PC-3 (cell line): Measurements from ENCODE around the gene PVR.

Experiments used
- EZH2 ChIP-seq: fragments of 300-600 bp; sonication (generic); IDR thresholded peaks from one replicate; pipeline ENCODE4 v1.6.1; 2017; ENCODE audit warnings: antibody characterized with exemption, mild to moderate bottlenecking, low read length; ENCODE audit not compliant: unreplicated experiment
- TF ChIP-seq, protein P1 (sequence below): fragments of 300-600 bp; sonication (generic); conservative IDR thresholded peaks from 2 replicates; pipeline ENCODE4 v1.5.1; 2017; ENCODE audit warnings: antibody characterized with exemption, low read depth, mild to moderate bottlenecking, low read length

DNA sequence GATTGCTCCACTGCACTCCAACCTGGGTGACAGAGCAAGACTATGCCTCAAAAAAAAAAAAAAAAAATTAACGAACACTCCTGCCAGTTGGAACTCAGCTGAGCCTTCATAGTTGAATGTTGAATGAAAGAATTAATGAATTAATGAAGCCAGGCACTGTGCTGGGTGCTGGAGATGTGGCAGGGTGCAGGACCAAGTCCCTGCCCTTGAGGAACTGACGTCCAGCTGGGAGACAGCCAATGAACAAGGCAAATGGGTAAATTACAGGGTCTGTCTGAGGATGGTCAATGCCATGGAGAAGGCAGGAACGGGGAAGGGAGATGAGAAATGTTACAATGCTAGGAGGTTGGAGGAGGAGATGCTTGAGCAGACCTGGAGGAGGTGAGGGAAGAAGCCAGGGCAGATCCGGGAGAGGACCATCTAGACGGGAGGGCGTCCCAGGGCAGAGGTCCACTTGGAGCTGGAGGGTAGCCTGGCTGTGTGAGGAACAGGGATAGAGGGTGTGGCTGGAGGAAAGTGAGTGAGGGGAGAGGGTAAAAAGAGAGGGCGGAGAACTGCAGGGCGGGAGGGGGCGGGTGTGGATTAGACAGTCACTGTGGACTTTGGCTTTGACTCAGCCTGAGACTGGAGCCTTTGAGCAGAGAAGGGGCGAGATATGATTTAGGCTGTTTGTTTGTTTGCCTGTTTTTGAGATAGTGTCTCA is 47.1 kb upstream of the PVR start:
- TF ChIP-seq, protein P1, sequence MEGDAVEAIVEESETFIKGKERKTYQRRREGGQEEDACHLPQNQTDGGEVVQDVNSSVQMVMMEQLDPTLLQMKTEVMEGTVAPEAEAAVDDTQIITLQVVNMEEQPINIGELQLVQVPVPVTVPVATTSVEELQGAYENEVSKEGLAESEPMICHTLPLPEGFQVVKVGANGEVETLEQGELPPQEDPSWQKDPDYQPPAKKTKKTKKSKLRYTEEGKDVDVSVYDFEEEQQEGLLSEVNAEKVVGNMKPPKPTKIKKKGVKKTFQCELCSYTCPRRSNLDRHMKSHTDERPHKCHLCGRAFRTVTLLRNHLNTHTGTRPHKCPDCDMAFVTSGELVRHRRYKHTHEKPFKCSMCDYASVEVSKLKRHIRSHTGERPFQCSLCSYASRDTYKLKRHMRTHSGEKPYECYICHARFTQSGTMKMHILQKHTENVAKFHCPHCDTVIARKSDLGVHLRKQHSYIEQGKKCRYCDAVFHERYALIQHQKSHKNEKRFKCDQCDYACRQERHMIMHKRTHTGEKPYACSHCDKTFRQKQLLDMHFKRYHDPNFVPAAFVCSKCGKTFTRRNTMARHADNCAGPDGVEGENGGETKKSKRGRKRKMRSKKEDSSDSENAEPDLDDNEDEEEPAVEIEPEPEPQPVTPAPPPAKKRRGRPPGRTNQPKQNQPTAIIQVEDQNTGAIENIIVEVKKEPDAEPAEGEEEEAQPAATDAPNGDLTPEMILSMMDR: no peak
- TF ChIP-seq EZH2: no peak
